ENCODE results near the gene B4GALT7.
"Not testable (repeated sequence)": the region's sequence is repeated elsewhere in the genome, so short reads cannot be mapped to it uniquely, and the experiment has no call there.

Gene B4GALT7

GRCh38 chr5:177609076-177610059 lies 9.4 kb downstream of the B4GALT7 start:
- CTCF ChIA-PET, result no interaction called here
- Mint-ChIP-seq H3K9me3 (no peaks in the 10 kb centered on the region), H3K4me3 (no peak overlapping the region), H3K36me3 (peaks cover 3% of the 10 kb centered on the region), H3K27ac (no peak overlapping the region), H3K27me3 (no peaks in the 10 kb centered on the region), H3K4me1 (peaks cover 2% of the 10 kb centered on the region)
- DNase-seq, result no peak

GRCh38 chr5:177610131-177610769 lies 10.3 kb downstream of the B4GALT7 start:
- Mint-ChIP-seq H3K4me1 (peaks cover 2% of the 10 kb centered on the region), H3K4me3 (no peak overlapping the region), H3K36me3 (peaks cover 3% of the 10 kb centered on the region), H3K27ac (peak overlapping the region; percentile 37), H3K27me3 (no peaks in the 10 kb centered on the region), H3K9me3 (no peaks in the 10 kb centered on the region)
- CTCF ChIA-PET, result interaction anchor here (1.4 kb wide), 1 partner anchor 8 kb away, joined by 4 read pairs; no protein-coding TSS in a partner anchor
- DNase-seq, result no peak

- H3K36me3 Mint-ChIP-seq, result peaks cover 7% of the 10 kb centered on the region
- no peak overlapping the region for H3K27ac Mint-ChIP-seq
- H3K9me3 Mint-ChIP-seq, result no peaks in the 10 kb centered on the region
- H3K4me1 Mint-ChIP-seq, result peaks cover 2% of the 10 kb centered on the region
- DNase-seq, result no peak
- H3K4me3 Mint-ChIP-seq, result no peak overlapping the region
- CTCF ChIA-PET, result interaction anchor here (1.4 kb wide), 1 partner anchor 8 kb away, joined by 4 read pairs; no protein-coding TSS in a partner anchor
- H3K27me3 Mint-ChIP-seq, result no peaks in the 10 kb centered on the region
Measured at GRCh38 chr5:177610770-177611445, 11.0 kb downstream of the B4GALT7 start.

- H3K27ac Mint-ChIP-seq, result peak overlapping the region; percentile 60
- peaks cover 2% of the 10 kb centered on the region for H3K4me1 Mint-ChIP-seq
- H3K36me3 Mint-ChIP-seq, result peaks cover 14% of the 10 kb centered on the region
- no peaks in the 10 kb centered on the region for H3K9me3 Mint-ChIP-seq
- H3K27me3 Mint-ChIP-seq, result no peaks in the 10 kb centered on the region
- DNase-seq, result no peak
- no peak overlapping the region for H3K4me3 Mint-ChIP-seq
- CTCF ChIA-PET, result interaction anchor here (1.4 kb wide), 1 partner anchor 9 kb away, joined by 4 read pairs; no protein-coding TSS in a partner anchor
Measured at GRCh38 chr5:177611446-177612214, 11.7 kb downstream of the B4GALT7 start.

- H3K27me3 Mint-ChIP-seq, result no peaks in the 10 kb centered on the region
- no peak overlapping the region for H3K4me3 Mint-ChIP-seq
- DNase-seq, result no peak
- H3K4me1 Mint-ChIP-seq, result peaks cover 2% of the 10 kb centered on the region
- CTCF ChIA-PET, result no interaction called here
- peaks cover 14% of the 10 kb centered on the region for H3K36me3 Mint-ChIP-seq
- no peaks in the 10 kb centered on the region for H3K9me3 Mint-ChIP-seq
- H3K27ac Mint-ChIP-seq, result peak overlapping the region; percentile 60
Measured at GRCh38 chr5:177612215-177612673, 12.3 kb downstream of the B4GALT7 start.

GRCh38 chr5:177620560-177620959 lies 20.6 kb downstream of the B4GALT7 start:
- Mint-ChIP-seq H3K27ac (no peak overlapping the region), H3K9me3 (peaks cover 2% of the 10 kb centered on the region), H3K4me1 (no peaks in the 10 kb centered on the region), H3K27me3 (no peaks in the 10 kb centered on the region), H3K4me3 (no peak overlapping the region), H3K36me3 (peaks cover 67% of the 10 kb centered on the region)
- no peak for DNase-seq
- CTCF ChIA-PET, result no interaction called here

GRCh38 chr5:177624172-177624571 lies 24.2 kb downstream of the B4GALT7 start:
- H3K4me3 Mint-ChIP-seq, H3K4me1 Mint-ChIP-seq, DNase-seq, H3K9me3 Mint-ChIP-seq, H3K27me3 Mint-ChIP-seq, CTCF ChIA-PET, H3K27ac Mint-ChIP-seq: not testable (repeated sequence)
- peaks cover 49% of the 10 kb centered on the region for H3K36me3 Mint-ChIP-seq

GRCh38 chr5:177630186-177630585 lies 30.3 kb downstream of the B4GALT7 start:
- H3K36me3 Mint-ChIP-seq, result peaks cover 20% of the 10 kb centered on the region
- DNase-seq, H3K9me3 Mint-ChIP-seq, H3K4me1 Mint-ChIP-seq, CTCF ChIA-PET, H3K4me3 Mint-ChIP-seq, H3K27ac Mint-ChIP-seq, H3K27me3 Mint-ChIP-seq: not testable (repeated sequence)

- CTCF ChIA-PET, DNase-seq, H3K27ac Mint-ChIP-seq, H3K4me3 Mint-ChIP-seq, H3K4me1 Mint-ChIP-seq, H3K27me3 Mint-ChIP-seq: not testable (repeated sequence)
- Mint-ChIP-seq H3K9me3 (peaks cover 20% of the 10 kb centered on the region), H3K36me3 (peaks cover 23% of the 10 kb centered on the region)
Measured at GRCh38 chr5:177634912-177635311, 35.0 kb downstream of the B4GALT7 start.

- H3K36me3 Mint-ChIP-seq, result peaks cover 27% of the 10 kb centered on the region
- CTCF ChIA-PET, DNase-seq, H3K27me3 Mint-ChIP-seq, H3K4me3 Mint-ChIP-seq, H3K4me1 Mint-ChIP-seq, H3K27ac Mint-ChIP-seq, H3K9me3 Mint-ChIP-seq: not testable (repeated sequence)
Measured at GRCh38 chr5:177645462-177645861, 45.5 kb downstream of the B4GALT7 start.

- H3K4me1 Mint-ChIP-seq, DNase-seq, CTCF ChIA-PET, H3K9me3 Mint-ChIP-seq, H3K27me3 Mint-ChIP-seq, H3K27ac Mint-ChIP-seq, H3K4me3 Mint-ChIP-seq: not testable (repeated sequence)
- peaks cover 26% of the 10 kb centered on the region for H3K36me3 Mint-ChIP-seq
Measured at GRCh38 chr5:177651235-177651634, 51.3 kb downstream of the B4GALT7 start.

- DNase-seq, H3K27me3 Mint-ChIP-seq, H3K9me3 Mint-ChIP-seq, H3K27ac Mint-ChIP-seq, H3K4me3 Mint-ChIP-seq, CTCF ChIA-PET, H3K4me1 Mint-ChIP-seq: not testable (repeated sequence)
- peaks cover 24% of the 10 kb centered on the region for H3K36me3 Mint-ChIP-seq
Measured at GRCh38 chr5:177657846-177658245, 57.9 kb downstream of the B4GALT7 start.

GRCh38 chr5:177658542-177658941 lies 58.6 kb downstream of the B4GALT7 start:
- H3K9me3 Mint-ChIP-seq, H3K4me1 Mint-ChIP-seq, DNase-seq, CTCF ChIA-PET, H3K27ac Mint-ChIP-seq, H3K4me3 Mint-ChIP-seq, H3K27me3 Mint-ChIP-seq: not testable (repeated sequence)
- peaks cover 26% of the 10 kb centered on the region for H3K36me3 Mint-ChIP-seq

All from activated naive CD4-positive, alpha-beta T cell treated with anti-CD3 and anti-CD28 coated beads, Interleukin-2, amount 10 ng/mL, durations not matched to agents 7 days and 5 days (primary cell).